ENCODE results near the gene LMO7. TPM values are rescaled to one million over a fixed set of nuclear protein-coding genes. Genes with fewer than 3 reads are reported as not detected.

The LMO7 gene
- total and polyA plus RNA-seq, 2 of the 13 experiments (the other 11 are each of a cell fraction or from before 2014, with no cell fraction given) = 34.0 to 121 TPM

GRCh38 chr13:75760131-75761021, 124.2 kb downstream of the LMO7 start (continued):
- TF ChIP-seq ARHGAP35 (CRISPR knock-in tag; IDR thresholded peaks at IDR 0.05; ENCODE audit: borderline replicate concordance) (no peak), RFX5 (IDR thresholded peaks at IDR 0.05; ENCODE audit: low read depth, low read length) (no peak), ZBTB7B (CRISPR knock-in tag; IDR thresholded peaks at IDR 0.05) (no peak), KLF12 (CRISPR knock-in tag; IDR thresholded peaks at IDR 0.05; ENCODE audit: borderline replicate concordance) (no peak), MBD4 (IDR thresholded peaks at IDR 0.05; ENCODE audit: borderline replicate concordance, low read length) (peak; percentile 76; the same call in 1 of the 2 replicates), ZNF468 (CRISPR knock-in tag; IDR thresholded peaks at IDR 0.05) (no peak), ZNF709 (CRISPR knock-in tag; IDR thresholded peaks at IDR 0.05) (no peak), ZNF138 (CRISPR knock-in tag; IDR thresholded peaks at IDR 0.05; ENCODE audit: low read depth) (no peak), ZNF281 (CRISPR knock-in tag; IDR thresholded peaks at IDR 0.05; ENCODE audit: borderline replicate concordance) (peak; percentile 5; the same call in 1 of the 2 replicates), RBAK (CRISPR knock-in tag; IDR thresholded peaks at IDR 0.05) (no peak), ZSCAN5A (CRISPR knock-in tag; IDR thresholded peaks at IDR 0.05; ENCODE audit: borderline replicate concordance) (peak; percentile 92; the same call in 1 of the 2 replicates), ZNF569 (CRISPR knock-in tag; IDR thresholded peaks at IDR 0.05; ENCODE audit: borderline replicate concordance) (no peak), HNF4A (CRISPR knock-in tag; IDR thresholded peaks at IDR 0.05) (peak; percentile 89), ZSCAN12 (CRISPR knock-in tag; IDR thresholded peaks at IDR 0.05) (no peak), ZKSCAN5 (CRISPR knock-in tag; IDR thresholded peaks at IDR 0.05) (peak; percentile 50; the same call in 1 of the 2 replicates), MAZ (IDR thresholded peaks at IDR 0.05; ENCODE audit: borderline replicate concordance, low read depth, low read length) (no peak), MAZ (CRISPR knock-in tag; IDR thresholded peaks at IDR 0.05; ENCODE audit: low read depth) (0 out of 2 replicates have a peak, but pooled peaks have one; percentile 54), E2F2 (CRISPR knock-in tag; IDR thresholded peaks at IDR 0.05; ENCODE audit: borderline replicate concordance) (no peak), SP4 (CRISPR knock-in tag; IDR thresholded peaks at IDR 0.05) (no peak), CEBPZ (IDR thresholded peaks at IDR 0.05; ENCODE audit: low read length) (no peak)

Data from HepG2 (cell line).